Suprapubic skin (tissue), 3 donors: ENCODE results near the gene CCDC87.

ENCODE experiments used
- POLR2AphosphoS5 ChIP-seq, 3 donors: sonication (generic); formaldehyde crosslinking; IDR thresholded peaks; one replicate each; pipeline ENCODE4 v1.6.1; 2017; ENCODE audit warnings: antibody characterized with exemption in 3 of 3
- TF ChIP-seq, protein P1 (sequence below), 2 donors: fragments of 200-600 bp in 1 of 2; fragments of 450-650 bp in 1 of 2; sonication (generic) in 1 of 2; IDR thresholded peaks; one replicate each; pipeline ENCODE4 v1.5.1; 2016 to 2019; ENCODE audit warnings: antibody characterized with exemption in 2 of 2, mild to moderate bottlenecking in 1 of 2, moderate library complexity in 1 of 2

DNA sequence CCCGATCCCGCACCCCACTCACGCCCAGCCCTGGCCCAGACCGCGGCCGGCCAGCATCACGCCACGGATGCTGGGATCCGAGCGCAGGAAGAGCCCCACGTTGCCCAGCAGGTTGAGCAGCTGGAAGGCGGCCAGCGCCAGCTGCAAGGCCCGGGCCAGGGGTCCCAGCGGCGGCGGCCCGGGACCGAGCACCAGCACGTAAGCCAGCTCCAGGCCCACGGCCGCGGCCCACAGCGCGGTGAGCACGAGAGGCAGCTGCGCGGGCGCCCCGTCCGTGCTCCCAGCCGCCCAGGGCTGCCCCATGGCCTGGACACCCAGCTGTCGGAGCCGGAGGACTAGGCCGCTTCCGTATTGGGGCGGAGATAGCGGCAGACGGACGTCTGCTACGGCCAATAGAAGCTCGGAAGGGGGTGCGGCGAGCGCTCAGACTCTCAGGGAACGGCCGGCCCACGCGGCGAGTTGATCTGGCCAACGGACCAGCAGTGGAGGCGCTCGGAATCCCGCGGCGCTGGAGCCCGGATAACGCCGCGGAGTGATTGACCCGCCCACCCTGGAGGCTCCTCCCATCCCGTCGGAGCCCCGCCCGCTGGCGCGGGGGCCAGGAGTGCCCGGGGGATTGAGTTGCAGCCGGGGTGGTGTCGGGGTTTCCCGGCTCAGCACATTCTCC is 47.0 kb downstream of the CCDC87 start, which contains the start of gene ZDHHC24:
- TF ChIP-seq, protein P1, sequence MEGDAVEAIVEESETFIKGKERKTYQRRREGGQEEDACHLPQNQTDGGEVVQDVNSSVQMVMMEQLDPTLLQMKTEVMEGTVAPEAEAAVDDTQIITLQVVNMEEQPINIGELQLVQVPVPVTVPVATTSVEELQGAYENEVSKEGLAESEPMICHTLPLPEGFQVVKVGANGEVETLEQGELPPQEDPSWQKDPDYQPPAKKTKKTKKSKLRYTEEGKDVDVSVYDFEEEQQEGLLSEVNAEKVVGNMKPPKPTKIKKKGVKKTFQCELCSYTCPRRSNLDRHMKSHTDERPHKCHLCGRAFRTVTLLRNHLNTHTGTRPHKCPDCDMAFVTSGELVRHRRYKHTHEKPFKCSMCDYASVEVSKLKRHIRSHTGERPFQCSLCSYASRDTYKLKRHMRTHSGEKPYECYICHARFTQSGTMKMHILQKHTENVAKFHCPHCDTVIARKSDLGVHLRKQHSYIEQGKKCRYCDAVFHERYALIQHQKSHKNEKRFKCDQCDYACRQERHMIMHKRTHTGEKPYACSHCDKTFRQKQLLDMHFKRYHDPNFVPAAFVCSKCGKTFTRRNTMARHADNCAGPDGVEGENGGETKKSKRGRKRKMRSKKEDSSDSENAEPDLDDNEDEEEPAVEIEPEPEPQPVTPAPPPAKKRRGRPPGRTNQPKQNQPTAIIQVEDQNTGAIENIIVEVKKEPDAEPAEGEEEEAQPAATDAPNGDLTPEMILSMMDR (IDR thresholded peaks at IDR 0.05) = no peak
- TF ChIP-seq POLR2AphosphoS5 (IDR thresholded peaks at IDR 0.05) = peak in 1 of 3 donors; percentile 87
